B cell (primary cell): ENCODE results near the gene CDADC1. TPM values are rescaled to one million over a fixed set of nuclear protein-coding genes. Genes with fewer than 3 reads are reported as not detected.

Source experiments
- ATAC-seq: fragments of 200-7000 bp; cut with Tn5 transposase; one replicate; pipeline ENCODE4 v1.10.0; 2021; ENCODE audit warnings: low read depth, mild to moderate bottlenecking, moderate number of reproducible peaks, moderate library complexity
- CTCF ChIA-PET: fragments of 350-600 bp; sonication (Branson Sonifier 250); formaldehyde crosslinking; loops from one replicate; lab custom pipeline; 2021; ENCODE audit warnings: antibody characterized with exemption, inconsistent platforms; lab: Charles Lee
- POLR2A ChIA-PET: fragments of 350-600 bp; sonication (Branson Sonifier 250); formaldehyde crosslinking; loops from one replicate; lab custom pipeline; 2021; ENCODE audit warnings: antibody characterized with exemption; lab: Charles Lee
- DNase-seq: peaks from one replicate; pipeline ENCODE4 v3.0.0; 2013
- H2AFZ ChIP-seq: 2 replicates; pipeline ENCODE4 v1.6.1; 2012; ENCODE audit warnings: mild to moderate bottlenecking, low read depth, low read length; ENCODE audit not compliant: insufficient read depth, poor library complexity, severe bottlenecking
- H3K27ac ChIP-seq, 2 donors: 1 replicate in 1 of 2; 2 replicates in 1 of 2; pipeline ENCODE4 v1.5.1; 2012 to 2013; ENCODE audit warnings: low read length in 2 of 2, mild to moderate bottlenecking in 2 of 2, moderate library complexity in 1 of 2
- H3K27me3 ChIP-seq, 4 experiments: fragments of 200-600 bp in 1 of 4; sonication (generic) in 1 of 4; replicated peaks in 1 of 4; 1 replicate in 2 of 4; 2 replicates in 2 of 4; pipeline versions ENCODE4 v1.6.1 to v1.7.0; 2013 to 2016; ENCODE audit warnings: low read length in 3 of 4, mild to moderate bottlenecking in 2 of 4, mixed read lengths in 1 of 4, moderate library complexity in 1 of 4; ENCODE audit not compliant: insufficient read depth in 4 of 4, control insufficient read depth in 3 of 4; ENCODE audit errors: control extremely low read depth in 1 of 4
- H3K36me3 ChIP-seq, 2 experiments: replicated peaks in 1 of 2; 1 replicate in 1 of 2; 2 replicates in 1 of 2; pipeline versions ENCODE4 v1.6.1 to v1.7.1; 2013; ENCODE audit warnings: low read length in 1 of 2; ENCODE audit not compliant: insufficient read depth in 2 of 2, control insufficient read depth in 1 of 2; ENCODE audit errors: control extremely low read depth in 1 of 2, extremely low read depth in 1 of 2
- H3K4me1 ChIP-seq, 2 donors: fragments of 200-600 bp in 1 of 2; sonication (generic) in 1 of 2; 1 replicate in 1 of 2; 2 replicates in 1 of 2; pipeline versions ENCODE4 v1.5.1 to v1.6.1; 2013 to 2017; ENCODE audit warnings: low read length in 2 of 2; ENCODE audit not compliant: control insufficient read depth in 2 of 2, insufficient read depth in 2 of 2
- H3K4me2 ChIP-seq: replicated peaks from 2 replicates; pipeline ENCODE3; 2012; ENCODE audit warnings: mild to moderate bottlenecking, low read depth, low read length; ENCODE audit not compliant: poor library complexity, severe bottlenecking
- H3K4me3 ChIP-seq, 5 experiments: fragments of 200-600 bp in 1 of 5; sonication (generic) in 1 of 5; 1 replicate in 3 of 5; 2 replicates in 2 of 5; pipeline versions ENCODE4 v1.5.1 to v1.7.0; 2011 to 2016; ENCODE audit warnings: low read length in 4 of 5, mild to moderate bottlenecking in 4 of 5, low read depth in 2 of 5, control low read depth in 1 of 5, moderate library complexity in 1 of 5; ENCODE audit not compliant: insufficient read depth in 1 of 5; ENCODE audit errors: control extremely low read depth in 1 of 5, extremely low read depth in 1 of 5
- H3K79me2 ChIP-seq: fragments of 200-600 bp; sonication (generic); one replicate; pipeline ENCODE4 v1.6.0; 2016; ENCODE audit warnings: low read length; ENCODE audit not compliant: control insufficient read depth, insufficient read depth
- H3K9ac ChIP-seq: fragments of 200-600 bp; sonication (generic); 2 replicates; pipeline ENCODE4 v1.6.1; 2017; ENCODE audit warnings: mild to moderate bottlenecking, low read length, moderate library complexity
- H3K9me3 ChIP-seq, 3 donors: one replicate each; pipeline versions ENCODE4 v1.6.1 to v1.7.1; 2013; ENCODE audit warnings: low read length in 2 of 3; ENCODE audit not compliant: control insufficient read depth in 2 of 3, insufficient read depth in 1 of 3; ENCODE audit errors: control extremely low read depth in 1 of 3
- H4K20me1 ChIP-seq: 2 replicates; pipeline ENCODE4 v1.6.0; 2012; ENCODE audit warnings: mild to moderate bottlenecking, low read length; ENCODE audit not compliant: insufficient read depth, control insufficient read depth, poor library complexity, severe bottlenecking
- H3K27ac Mint-ChIP-seq: one replicate; pipeline ENCODE4 v1.8.0; 2021; ENCODE audit warnings: mixed read lengths
- H3K27me3 Mint-ChIP-seq: one replicate; pipeline ENCODE4 v1.8.0; 2021; ENCODE audit warnings: mixed read lengths
- H3K4me1 Mint-ChIP-seq: one replicate; pipeline ENCODE4 v1.8.0; 2021; ENCODE audit warnings: mixed read lengths
- H3K4me3 Mint-ChIP-seq: one replicate; pipeline ENCODE4 v1.8.0; 2021; ENCODE audit warnings: mixed read lengths
- H3K9me3 Mint-ChIP-seq: one replicate; pipeline ENCODE4 v1.8.0; 2022; ENCODE audit warnings: mixed read lengths; ENCODE audit not compliant: insufficient read depth
- CTCF ChIP-seq: fragments of 200-600 bp; IDR thresholded peaks from one replicate; pipeline ENCODE4 v1.8.0; 2022; ENCODE audit warnings: antibody characterized with exemption, mild to moderate bottlenecking
- EZH2 ChIP-seq: IDR thresholded peaks from 2 replicates; pipeline ENCODE4 v1.6.1; 2012; ENCODE audit warnings: borderline replicate concordance, low read depth, mild to moderate bottlenecking, moderate library complexity, low read length; ENCODE audit not compliant: insufficient read depth, poor library complexity, severe bottlenecking
- WGBS: methylation state at CpG from one replicate; pipeline ENCODE4 v1.1.5; 2013; ENCODE audit warnings: missing lambda C conversion rate; ENCODE audit not compliant: insufficient coverage; 5-methylcytosine and 5-hydroxymethylcytosine counted together
- intact Hi-C: fragments of 100-400 bp; cut with micrococcal nuclease; formaldehyde crosslinking; loops from one replicate; pipeline ENCODE4 v1.10.0; 2022
- polyA plus RNA-seq: library from polyadenylated mRNA; depleted of rRNA; stranded (reverse); fragments of >200 nt; gene quantifications from 2 replicates; pipeline ENCODE4 v1.2.3, GENCODE V29; 2012
- total RNA-seq, 2 donors: library from RNA; stranded (reverse); fragments of 120-200 nt in 1 of 2; gene quantifications; 1 replicate in 1 of 2; 2 replicates in 1 of 2; pipeline versions ENCODE4 v1.2.3 to v1.2.4, GENCODE V29; 2013 to 2022

Gene CDADC1
- total and polyA plus RNA-seq, 2 donors (not counting 1 experiment from before 2014, with no cell fraction given) = 3.0 to 14.5 TPM

GRCh38 chr13:49213539-49213938, 34.2 kb upstream of the CDADC1 start:
- Mint-ChIP-seq H3K27me3 (peaks cover 21% of the 10 kb centered on the region), H3K4me1 (peaks cover 42% of the 10 kb centered on the region), H3K27ac (no peak overlapping the region), H3K4me3 (peak overlapping the region; percentile 57), H3K9me3 (no peaks in the 10 kb centered on the region)
- H3K9me3 ChIP-seq = peaks cover 0 to 30% (median 0%) of the 10 kb centered on the region in 3 donors
- H3K79me2 ChIP-seq = no peaks in the 10 kb centered on the region
- ATAC-seq (peak; percentile 54), DNase-seq (peak; percentile 25)
- TF ChIP-seq CTCF (no peak), EZH2 (no peak)
- H3K4me2 ChIP-seq = peak overlapping the region; percentile 28
- peaks cover 0 to 14% (median 9%) of the 10 kb centered on the region in 4 experiments for H3K27me3 ChIP-seq
- no peak overlapping the region for H3K9ac ChIP-seq
- no peaks in the 10 kb centered on the region for H4K20me1 ChIP-seq
- H2AFZ ChIP-seq = no peak overlapping the region
- no CpG with 5 or more reads among the region's 1 CpG for WGBS
- ChIA-PET CTCF (no interaction called here), POLR2A (no interaction called here)
- no peaks in the 10 kb centered on the region for H3K36me3 ChIP-seq
- intact Hi-C loops = no loop called here
- H3K4me1 ChIP-seq = peaks cover 28 to 33% of the 10 kb centered on the region in 2 donors
- H3K27ac ChIP-seq = no peak overlapping the region
- H3K4me3 ChIP-seq = no peak overlapping the region

- H3K9me3 Mint-ChIP-seq = no peaks in the 10 kb centered on the region
- ChIA-PET CTCF (interaction anchor here (1.4 kb wide), 1 partner anchor 67 kb away, joined by 9 read pairs; no protein-coding TSS in a partner anchor), POLR2A (no interaction called here)
- no peak overlapping the region for H3K9ac ChIP-seq
- 75% methylated on average over 3 of the region's 6 CpGs for WGBS
- no peaks in the 10 kb centered on the region for H4K20me1 ChIP-seq
- peaks cover 30 to 33% of the 10 kb centered on the region in 2 donors for H3K4me1 ChIP-seq
- H3K27ac ChIP-seq = no peak overlapping the region
- DNase-seq = no peak
- H3K27me3 Mint-ChIP-seq = peaks cover 28% of the 10 kb centered on the region
- H3K4me3 Mint-ChIP-seq = peak overlapping the region; percentile 57
- peak overlapping the region; percentile 28 for H3K4me2 ChIP-seq
- no peak overlapping the region for H2AFZ ChIP-seq
- no peak for ATAC-seq
- H3K27ac Mint-ChIP-seq = no peak overlapping the region
- H3K79me2 ChIP-seq = no peaks in the 10 kb centered on the region
- peaks cover 0 to 22% (median 13%) of the 10 kb centered on the region in 4 experiments for H3K27me3 ChIP-seq
- TF ChIP-seq CTCF (no peak), EZH2 (no peak)
- intact Hi-C loops = no loop called here
- H3K9me3 ChIP-seq = peaks cover 0 to 30% (median 0%) of the 10 kb centered on the region in 3 donors
- H3K4me1 Mint-ChIP-seq = peaks cover 42% of the 10 kb centered on the region
- no peaks in the 10 kb centered on the region for H3K36me3 ChIP-seq
- H3K4me3 ChIP-seq = no peak overlapping the region
These were observed 33.5 kb upstream of the CDADC1 start for GRCh38 chr13:49213997-49214916.
